Small intestine (tissue), 7 donors: ENCODE data around the gene NME3. TPM values are rescaled to one million over a fixed set of nuclear protein-coding genes. Genes with fewer than 3 reads are reported as not detected.

Experiments used
- DNase-seq, 2 donors: peaks; one replicate each; pipeline versions ENCODE4 v3.0.0 to v3.0.0-alpha.2; 2013
- FAIRE-seq: peaks from 2 replicates; lab custom pipeline; 2012; peaks lifted over from hg19 to GRCh38; lab: Jason Lieb, UNC
- H3K27ac ChIP-seq, 3 donors: one replicate each; pipeline ENCODE4 v1.5.1; 2013; ENCODE audit warnings: low read length in 2 of 3, mild to moderate bottlenecking in 2 of 3, control low read depth in 1 of 3, inconsistent platforms in 1 of 3, low read depth in 1 of 3, moderate library complexity in 1 of 3
- H3K27me3 ChIP-seq, 3 donors: one replicate each; pipeline ENCODE4 v1.6.1; 2013; ENCODE audit warnings: low read length in 3 of 3, inconsistent platforms in 1 of 3; ENCODE audit not compliant: control insufficient read depth in 3 of 3, insufficient read depth in 3 of 3
- H3K36me3 ChIP-seq, 3 donors: one replicate each; pipeline ENCODE4 v1.6.1; 2013; ENCODE audit warnings: low read length in 3 of 3, inconsistent platforms in 1 of 3, low read depth in 1 of 3, mild to moderate bottlenecking in 1 of 3, moderate library complexity in 1 of 3; ENCODE audit not compliant: control insufficient read depth in 3 of 3, insufficient read depth in 2 of 3
- H3K4me1 ChIP-seq, 3 donors: one replicate each; pipeline ENCODE4 v1.6.1; 2013; ENCODE audit warnings: low read length in 2 of 3, inconsistent platforms in 1 of 3, low read depth in 1 of 3, mild to moderate bottlenecking in 1 of 3, moderate library complexity in 1 of 3; ENCODE audit not compliant: control insufficient read depth in 3 of 3, insufficient read depth in 2 of 3
- H3K4me3 ChIP-seq, 3 donors: one replicate each; pipeline ENCODE4 v1.5.1; 2013; ENCODE audit warnings: low read length in 3 of 3, control low read depth in 1 of 3, inconsistent platforms in 1 of 3, low read depth in 1 of 3, mild to moderate bottlenecking in 1 of 3, moderate library complexity in 1 of 3
- H3K9me3 ChIP-seq, 2 donors: one replicate each; pipeline ENCODE4 v1.6.1; 2013; ENCODE audit warnings: low read depth in 1 of 2, low read length in 1 of 2; ENCODE audit not compliant: control insufficient read depth in 2 of 2, insufficient read depth in 1 of 2
- WGBS, 3 donors: extraction: QIAGEN DNeasy Blood & Tissue Kit; methylation state at CpG; one replicate each; pipeline ENCODE4 v1.1.7; 2013; 5-methylcytosine and 5-hydroxymethylcytosine counted together
- polyA plus RNA-seq, 4 donors: library from polyadenylated mRNA; stranded (reverse) in 3 of 4; unstranded in 1 of 4; fragments of 200-250 nt in 3 of 4; fragments of 120-200 nt in 1 of 4; gene quantifications; one replicate each; pipeline versions ENCODE4 v1.2.1 to v1.2.3, GENCODE V29; 2013
- donor health status: healthy with polysubstance abuse.
- donor health status: control.
- donor health status: control.
- donor health status: Bipolar disorder and iron deficiency.
- donor health status: healthy.

The NME3 gene
- polyA plus RNA-seq, 4 donors: 61.2 to 293 (median 153) TPM

DNA sequence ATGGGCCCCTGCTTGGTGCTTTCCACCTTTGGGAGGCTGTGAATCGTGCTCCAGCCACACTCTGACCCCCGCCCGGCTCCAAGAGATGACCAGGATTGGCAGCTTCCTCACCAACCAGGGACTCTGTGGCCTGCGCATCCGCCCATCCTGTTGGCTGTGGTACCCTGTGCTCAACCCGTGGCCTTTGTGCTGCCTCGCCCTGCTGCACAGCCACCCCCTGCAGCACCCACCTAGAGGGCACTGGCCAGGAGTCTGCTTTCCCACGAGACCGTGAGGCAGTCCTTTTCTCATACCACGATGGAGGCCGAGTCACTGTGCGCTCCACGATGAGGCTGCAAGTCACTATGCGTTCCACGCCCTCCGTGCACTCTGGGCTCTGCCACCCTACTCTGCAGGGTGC lies 19.4 kb downstream of the NME3 start:
- WGBS, 3 donors: 95 to 96% (median 95%) methylated on average over 16 of the region's 16 CpGs

DNA sequence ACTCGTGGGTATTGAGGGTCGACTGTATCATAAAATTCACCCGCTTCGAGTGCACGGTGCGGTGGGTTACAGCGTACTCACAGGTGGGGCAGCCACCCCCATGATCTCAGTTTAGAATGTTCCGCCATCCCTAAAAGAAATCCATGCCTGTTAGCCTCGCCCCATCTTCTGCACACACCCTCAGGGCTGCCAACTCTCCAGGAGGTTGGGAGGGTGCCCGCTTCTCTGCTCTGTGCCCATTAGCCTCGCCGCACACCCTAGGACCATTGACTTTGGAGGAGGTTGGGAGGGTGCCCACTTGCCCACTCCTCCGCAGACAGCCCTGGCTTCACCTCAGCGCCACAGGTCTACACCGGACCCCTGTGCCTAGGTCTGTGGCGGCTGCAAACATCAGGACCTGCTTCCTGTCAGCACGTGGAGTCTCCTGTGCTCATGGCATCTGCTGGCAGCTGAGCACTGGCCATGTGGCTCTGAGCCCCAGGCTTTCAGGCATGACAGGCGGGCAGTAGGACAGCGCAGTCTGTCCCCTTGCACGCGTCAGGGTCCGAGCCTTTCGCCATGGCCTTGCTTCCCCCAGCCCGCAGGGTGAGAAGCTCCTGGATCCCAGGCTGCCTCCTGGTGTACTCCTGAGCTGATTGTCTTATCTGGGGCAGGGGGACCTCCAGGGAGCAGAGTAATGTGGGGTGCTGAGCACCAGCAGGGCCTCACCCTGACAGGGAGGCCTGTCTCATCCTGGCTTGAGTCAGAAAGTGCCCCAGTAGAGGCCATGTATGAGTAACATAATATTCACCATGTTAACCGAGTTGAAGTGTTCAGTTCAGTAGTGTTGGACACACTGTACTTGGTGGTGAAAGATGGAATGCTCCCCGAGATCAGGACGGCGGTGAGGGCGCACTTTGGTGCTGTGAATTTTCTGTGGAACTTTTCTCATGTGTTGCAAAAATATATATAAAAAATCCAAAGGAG lies 21.9 kb downstream of the NME3 start:
- no peak for FAIRE-seq
- Histone ChIP-seq H3K36me3 (peaks cover 15 to 92% (median 23%) of the 10 kb centered on the region in 3 donors), H3K4me1 (no peaks in the 10 kb centered on the region), H3K27me3 (no peaks in the 10 kb centered on the region), H3K4me3 (no peak overlapping the region), H3K27ac (no peak overlapping the region), H3K9me3 (no peaks in the 10 kb centered on the region)
- no peak for DNase-seq
- WGBS, 3 donors: 96 to 98% (median 97%) methylated on average over 29 of the region's 29 CpGs

More for the DNA sequence above, 19.4 kb downstream of the NME3 start:
- H3K4me1 ChIP-seq: no peaks in the 10 kb centered on the region
- no peak overlapping the region for H3K4me3 ChIP-seq
- H3K27me3 ChIP-seq: no peaks in the 10 kb centered on the region
- H3K9me3 ChIP-seq: no peaks in the 10 kb centered on the region
- H3K36me3 ChIP-seq: peaks cover 15 to 84% (median 22%) of the 10 kb centered on the region in 3 donors
- DNase-seq (no peak), FAIRE-seq (no peak)
- no peak overlapping the region for H3K27ac ChIP-seq

GRCh38 chr16:1747934-1748333 lies 23.4 kb downstream of the NME3 start:
- FAIRE-seq (no peak), DNase-seq (no peak)
- Histone ChIP-seq H3K27me3 (no peaks in the 10 kb centered on the region), H3K4me1 (no peaks in the 10 kb centered on the region), H3K4me3 (no peak overlapping the region), H3K27ac (no peak overlapping the region), H3K9me3 (no peaks in the 10 kb centered on the region), H3K36me3 (peaks cover 19 to 96% (median 25%) of the 10 kb centered on the region in 3 donors)
- WGBS, 3 donors: 88 to 97% (median 94%) methylated on average over 10 to 11 of the region's 11 CpGs

GRCh38 chr16:1746693-1747195 lies 24.6 kb downstream of the NME3 start:
- 89 to 93% (median 92%) methylated on average over 26 to 31 of the region's 31 CpGs for WGBS, 3 donors
- no peak overlapping the region for H3K27ac ChIP-seq
- no peaks in the 10 kb centered on the region for H3K27me3 ChIP-seq
- H3K9me3 ChIP-seq: no peaks in the 10 kb centered on the region
- DNase-seq (no peak), FAIRE-seq (no peak)
- H3K36me3 ChIP-seq: peaks cover 17 to 94% (median 19%) of the 10 kb centered on the region in 3 donors
- H3K4me3 ChIP-seq: no peak overlapping the region
- no peaks in the 10 kb centered on the region for H3K4me1 ChIP-seq

GRCh38 chr16:1745900-1746692 lies 25.2 kb downstream of the NME3 start:
- FAIRE-seq (no peak), DNase-seq (no peak)
- Histone ChIP-seq H3K4me3 (no peak overlapping the region), H3K36me3 (peaks cover 16 to 94% (median 19%) of the 10 kb centered on the region in 3 donors), H3K9me3 (no peaks in the 10 kb centered on the region), H3K27me3 (no peaks in the 10 kb centered on the region), H3K4me1 (no peaks in the 10 kb centered on the region), H3K27ac (no peak overlapping the region)
- WGBS, 3 donors: 94 to 96% (median 94%) methylated on average over 28 to 29 of the region's 29 CpGs

GRCh38 chr16:1745181-1745899 lies 26.0 kb downstream of the NME3 start:
- no peaks in the 10 kb centered on the region for H3K9me3 ChIP-seq
- H3K4me1 ChIP-seq: no peaks in the 10 kb centered on the region
- H3K27ac ChIP-seq: no peak overlapping the region
- DNase-seq: no peak
- H3K36me3 ChIP-seq: peaks cover 16 to 94% (median 19%) of the 10 kb centered on the region in 3 donors
- no peak overlapping the region for H3K4me3 ChIP-seq
- H3K27me3 ChIP-seq: no peaks in the 10 kb centered on the region
- FAIRE-seq: no peak
- 87 to 92% (median 91%) methylated on average over 25 of the region's 25 CpGs for WGBS, 3 donors

DNA sequence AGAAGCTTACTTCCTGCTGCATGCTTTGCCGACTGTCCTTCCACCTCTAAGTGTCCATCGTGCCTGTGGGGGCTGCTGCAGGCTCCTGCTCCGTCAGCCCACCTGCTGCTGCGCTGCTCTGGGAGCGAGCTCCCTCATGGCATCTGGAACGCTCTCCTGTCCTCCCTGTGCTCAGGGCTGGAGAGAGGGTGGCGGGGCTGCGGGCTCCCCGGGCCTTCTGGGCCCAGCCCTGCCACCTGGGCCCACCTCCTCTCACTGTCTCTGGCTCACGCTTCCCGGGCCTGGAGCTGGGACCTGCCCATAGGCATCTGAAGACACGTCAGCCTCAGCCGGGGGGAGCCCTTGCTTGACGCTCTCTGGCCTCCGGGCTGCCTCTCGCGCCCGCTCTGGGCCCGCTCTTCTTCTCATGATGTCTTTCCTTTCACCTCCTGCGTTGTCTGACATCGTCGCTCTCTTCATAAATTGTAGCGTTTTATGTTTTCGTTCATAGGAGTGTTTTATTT lies 27.0 kb downstream of the NME3 start:
- Histone ChIP-seq H3K4me1 (no peaks in the 10 kb centered on the region), H3K9me3 (no peaks in the 10 kb centered on the region), H3K4me3 (no peak overlapping the region), H3K27ac (no peak overlapping the region), H3K27me3 (no peaks in the 10 kb centered on the region), H3K36me3 (peaks cover 13 to 88% (median 16%) of the 10 kb centered on the region in 3 donors)
- no peak for FAIRE-seq
- no peak for DNase-seq
- WGBS, 3 donors: 93 to 94% (median 93%) methylated on average over 24 of the region's 24 CpGs
